Hepatocyte (in vitro differentiated cells): ENCODE results near the gene RAB11FIP3. TPM values are rescaled to one million over a fixed set of nuclear protein-coding genes. Genes with fewer than 3 reads are reported as not detected.

Experiments used
- DNase-seq: peaks from one replicate; pipeline ENCODE4 v3.0.0-alpha.2; 2016; ENCODE audit warnings: low spot score
- H2AFZ ChIP-seq: fragments of 200-600 bp; sonication (generic); 2 replicates; pipeline ENCODE4 v1.6.0; 2016; ENCODE audit warnings: antibody characterized with exemption, mild to moderate bottlenecking
- H3K27ac ChIP-seq: fragments of 200-600 bp; sonication (generic); 2 replicates; pipeline ENCODE4 v1.5.1; 2016; ENCODE audit warnings: mild to moderate bottlenecking
- H3K27me3 ChIP-seq: fragments of 200-600 bp; sonication (generic); 2 replicates; pipeline ENCODE4 v1.6.1; 2016
- H3K36me3 ChIP-seq: fragments of 200-600 bp; sonication (generic); replicated peaks from 2 replicates; pipeline ENCODE4 v1.5.1; 2016; ENCODE audit warnings: low read depth; ENCODE audit not compliant: insufficient read depth
- H3K4me1 ChIP-seq: fragments of 200-600 bp; sonication (generic); 2 replicates; pipeline ENCODE4 v1.5.1; 2016; ENCODE audit warnings: mild to moderate bottlenecking, moderate library complexity; ENCODE audit not compliant: insufficient read depth
- H3K4me2 ChIP-seq: fragments of 200-600 bp; sonication (generic); 2 replicates; pipeline ENCODE4 v1.6.0; 2016
- H3K4me3 ChIP-seq: fragments of 200-600 bp; sonication (generic); 2 replicates; pipeline ENCODE4 v1.5.1; 2016; ENCODE audit warnings: mild to moderate bottlenecking
- H3K79me2 ChIP-seq: fragments of 200-600 bp; sonication (generic); 2 replicates; pipeline ENCODE4 v1.6.0; 2017; ENCODE audit warnings: mild to moderate bottlenecking
- H3K9me2 ChIP-seq: fragments of 200-600 bp; sonication (generic); replicated peaks from 2 replicates; pipeline ENCODE4 v1.6.0; 2017; ENCODE audit warnings: mild to moderate bottlenecking; ENCODE audit not compliant: insufficient read depth
- H3K9me3 ChIP-seq: fragments of 200-600 bp; sonication (generic); 2 replicates; pipeline ENCODE4 v1.5.1; 2016; ENCODE audit warnings: low read depth, mild to moderate bottlenecking
- H4K20me1 ChIP-seq: fragments of 200-600 bp; sonication (generic); 2 replicates; pipeline ENCODE4 v1.6.0; 2016; ENCODE audit warnings: mild to moderate bottlenecking; ENCODE audit not compliant: insufficient read depth, poor library complexity, severe bottlenecking
- CTCF ChIP-seq: fragments of 200-600 bp; sonication (generic); IDR thresholded peaks from 2 replicates; pipeline ENCODE4 v1.5.1; 2016; ENCODE audit warnings: antibody characterized with exemption, mild to moderate bottlenecking; ENCODE audit not compliant: poor library complexity
- EZH2 ChIP-seq: fragments of 200-600 bp; sonication (generic); IDR thresholded peaks from 2 replicates; pipeline ENCODE4 v1.6.1; 2016; ENCODE audit warnings: antibody characterized with exemption, mild to moderate bottlenecking, borderline replicate concordance
- EZH2phosphoT487 ChIP-seq: fragments of 200-600 bp; sonication (generic); IDR thresholded peaks from one replicate; pipeline ENCODE4 v1.6.1; 2018; ENCODE audit warnings: antibody characterized with exemption, mild to moderate bottlenecking, low read depth, moderate library complexity; ENCODE audit not compliant: unreplicated experiment, severe bottlenecking
- WGBS: methylation state at CpG from one replicate; pipeline ENCODE4 v1.1.6; 2016; ENCODE audit warnings: low lambda C conversion rate; ENCODE audit errors: missing lambda C conversion rate; 5-methylcytosine and 5-hydroxymethylcytosine counted together
- microRNA-seq: library from miRNA; unstranded; fragments of <30 nt; microRNA quantifications from one replicate; pipeline ENCODE4, GENCODE V29; 2017
- polyA plus RNA-seq: library from polyadenylated mRNA; unstranded; fragments of >200 nt; fragmentation: Nextera tagmentation; extraction: Ambion mirVana; gene quantifications from 2 replicates; pipeline ENCODE4 v1.2.1, GENCODE V29; 2016
- small RNA-seq: library from RNA; depleted of rRNA; stranded (forward); fragments of <200 nt; gene quantifications from one replicate; pipeline ENCODE3, GENCODE V24; 2014
- total RNA-seq: library from RNA; depleted of rRNA; stranded (reverse); fragments of >200 nt; gene quantifications from 2 replicates; pipeline ENCODE4 v1.2.3, GENCODE V29; 2014

The RAB11FIP3 gene
- total and polyA plus RNA-seq, 2 experiments from 2014 or later, result 47.3 to 72.8 TPM

GRCh38 chr16:568401-569258 lies 143.2 kb downstream of the RAB11FIP3 start:
- H2AFZ ChIP-seq, result no peak overlapping the region

DNA sequence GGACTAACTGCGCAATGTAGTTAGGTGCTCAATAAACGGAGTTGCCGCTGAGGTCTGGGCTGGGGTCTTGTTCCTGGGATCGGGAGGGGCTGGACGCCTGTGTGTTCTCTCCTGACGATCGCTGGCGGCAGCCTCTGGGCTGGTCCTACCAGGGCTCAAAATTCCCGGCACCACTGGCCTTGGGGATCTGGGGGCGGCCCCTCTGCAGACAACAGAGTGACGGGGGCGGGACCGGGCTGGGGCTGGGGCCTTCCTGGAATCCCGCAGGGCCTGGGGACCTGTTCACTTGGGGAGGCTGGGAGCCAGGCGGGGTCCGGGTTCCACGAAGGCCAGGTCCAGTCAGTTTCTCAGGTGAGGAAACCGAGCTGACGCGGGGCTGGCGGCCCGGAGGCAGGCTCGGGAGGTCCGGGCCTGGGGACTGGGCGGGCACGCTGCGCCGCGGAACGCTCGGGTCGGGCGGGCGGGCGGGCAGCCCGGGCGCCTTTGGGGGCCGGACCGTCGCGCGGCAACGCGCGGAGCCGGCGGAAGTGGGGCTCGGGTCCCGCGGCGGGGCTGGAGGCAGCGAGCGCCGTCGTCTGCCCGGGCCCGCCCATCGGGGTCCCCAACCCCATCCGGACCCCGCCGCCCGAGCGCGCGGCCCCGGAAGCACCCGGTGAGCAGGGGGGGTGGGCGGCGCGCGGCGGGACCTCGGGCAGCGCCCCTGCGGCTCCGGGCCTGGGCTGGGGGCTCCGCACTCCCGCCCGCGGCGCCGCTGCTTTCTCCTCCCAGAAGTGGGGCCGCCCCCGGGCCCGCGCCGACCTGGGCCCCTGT lies 144.2 kb downstream of the RAB11FIP3 start, which contains the start of gene PIGQ:
TSS of gene PIGQ (plus strand) at position 524 of the 810 bp plus-strand sequence. CDS start 4,107 bp downstream, outside the sequence.
- Histone ChIP-seq H3K27me3 (no peaks in the 10 kb centered on the region), H3K79me2 (peaks cover 13% of the 10 kb centered on the region), H3K4me3 (peak within 1 kb of the TSS; percentile 91), H3K27ac (peak within 1 kb of the TSS; percentile 87), H2AFZ (peak within 1 kb of the TSS; percentile 68), H3K36me3 (no peaks in the 10 kb centered on the region), H3K4me2 (peak within 1 kb of the TSS; percentile 95), H4K20me1 (no peaks in the 10 kb centered on the region), H3K9me3 (no peaks in the 10 kb centered on the region), H3K9me2 (no peaks in the 10 kb centered on the region), H3K4me1 (peaks cover 38% of the 10 kb centered on the region)
- 6% methylated on average over 20 of the region's 87 CpGs for WGBS
- DNase-seq, result peak; percentile 83
- no peak for TF ChIP-seq CTCF
- no peak for TF ChIP-seq EZH2phosphoT487
- no peak for TF ChIP-seq EZH2

More at GRCh38 chr16:568401-569258, 143.2 kb downstream of the RAB11FIP3 start:
- H3K9me2 ChIP-seq, result no peaks in the 10 kb centered on the region
- WGBS, result 82% methylated on average over 11 of the region's 11 CpGs
- no peaks in the 10 kb centered on the region for H3K27me3 ChIP-seq
- no peak overlapping the region for H3K4me3 ChIP-seq
- H3K79me2 ChIP-seq, result peaks cover 13% of the 10 kb centered on the region
- H3K4me2 ChIP-seq, result peak overlapping the region; percentile 95
- H4K20me1 ChIP-seq, result no peaks in the 10 kb centered on the region
- TF ChIP-seq EZH2phosphoT487, result no peak
- no peak for TF ChIP-seq EZH2
- no peak for TF ChIP-seq CTCF
- no peaks in the 10 kb centered on the region for H3K36me3 ChIP-seq
- no peaks in the 10 kb centered on the region for H3K9me3 ChIP-seq
- peak overlapping the region; percentile 87 for H3K27ac ChIP-seq
- no peak for DNase-seq
- H3K4me1 ChIP-seq, result peaks cover 38% of the 10 kb centered on the region

Small RNAs within 50 kb of the gene (microRNA-seq; reads per million reads assigned to microRNA genes)
- 2.7 reads per million for gene MIR3176
- 2.7 reads per million for gene MIR5587

Small RNAs within 50 kb of the gene (small RNA-seq; reads per million reads assigned to genes)
- 0.40 reads per million, percentile 26 among the genes with 10 or more reads in this experiment for gene MIR3176
- 0.28 reads per million for gene MIR5587
- gene RF00019, result not detected
- gene Z98883.1, result not detected

Other genes with a start within 250 kb of the RAB11FIP3 start
- gene HBA1, start 249.0 kb upstream of the RAB11FIP3 start, total RNA-seq, result not detected in 2 replicates
- gene HBA1, start 249.0 kb upstream of the RAB11FIP3 start, polyA plus RNA-seq, result 1.9 TPM in 1 of 2 replicates, not detected in the other
- not detected in 2 replicates for gene HBQ1, start 245.2 kb upstream of the RAB11FIP3 start, total RNA-seq
- gene HBQ1, start 245.2 kb upstream of the RAB11FIP3 start, polyA plus RNA-seq, result 0.30 TPM in 1 of 2 replicates, not detected in the other
- gene LUC7L, start 196.2 kb upstream of the RAB11FIP3 start, total RNA-seq, result 74.1 and 75.4 TPM in 2 replicates
- gene LUC7L, start 196.2 kb upstream of the RAB11FIP3 start, polyA plus RNA-seq, result 75.2 and 88.1 TPM in 2 replicates
- gene FAM234A, start 190.8 kb upstream of the RAB11FIP3 start, total RNA-seq, result 37.6 and 84.1 TPM in 2 replicates
- gene FAM234A, start 190.8 kb upstream of the RAB11FIP3 start, polyA plus RNA-seq, result 96.5 and 106 TPM in 2 replicates
- 0.04 and 0.57 TPM in 2 replicates for gene RGS11, start 149.7 kb upstream of the RAB11FIP3 start, total RNA-seq
- 0.93 and 3.4 TPM in 2 replicates for gene RGS11, start 149.7 kb upstream of the RAB11FIP3 start, polyA plus RNA-seq
- gene ARHGDIG, start 145.1 kb upstream of the RAB11FIP3 start, total RNA-seq, result 0.48 TPM in 1 of 2 replicates, not detected in the other
- 1.0 and 1.1 TPM in 2 replicates for gene ARHGDIG, start 145.1 kb upstream of the RAB11FIP3 start, polyA plus RNA-seq
- gene PDIA2, start 142.5 kb upstream of the RAB11FIP3 start, total RNA-seq, result 0.08 TPM in 1 of 2 replicates, not detected in the other
- gene PDIA2, start 142.5 kb upstream of the RAB11FIP3 start, polyA plus RNA-seq, result 0.47 and 1.0 TPM in 2 replicates
- gene AXIN1, start 72.9 kb upstream of the RAB11FIP3 start, total RNA-seq, result 22.5 and 27.2 TPM in 2 replicates
- gene AXIN1, start 72.9 kb upstream of the RAB11FIP3 start, polyA plus RNA-seq, result 16.1 and 22.5 TPM in 2 replicates
- 80.0 and 88.1 TPM in 2 replicates for gene MRPL28, start 55.1 kb upstream of the RAB11FIP3 start, total RNA-seq
- gene MRPL28, start 55.1 kb upstream of the RAB11FIP3 start, polyA plus RNA-seq, result 126 and 144 TPM in 2 replicates
- gene PGAP6, start 43.7 kb upstream of the RAB11FIP3 start, total RNA-seq, result 130 and 133 TPM in 2 replicates
- 205 and 229 TPM in 2 replicates for gene PGAP6, start 43.7 kb upstream of the RAB11FIP3 start, polyA plus RNA-seq
- gene NME4, start 28.4 kb upstream of the RAB11FIP3 start, total RNA-seq, result 168 and 227 TPM in 2 replicates
- 543 and 611 TPM in 2 replicates for gene NME4, start 28.4 kb upstream of the RAB11FIP3 start, polyA plus RNA-seq
- 29.4 and 54.5 TPM in 2 replicates for gene DECR2, start 23.8 kb upstream of the RAB11FIP3 start, total RNA-seq
- gene DECR2, start 23.8 kb upstream of the RAB11FIP3 start, polyA plus RNA-seq, result 80.5 and 107 TPM in 2 replicates
- gene CAPN15, start 102.1 kb downstream of the RAB11FIP3 start, total RNA-seq, result 41.7 and 51.0 TPM in 2 replicates
- gene CAPN15, start 102.1 kb downstream of the RAB11FIP3 start, polyA plus RNA-seq, result 42.7 and 47.9 TPM in 2 replicates
- not detected in 2 replicates for gene PRR35, start 134.7 kb downstream of the RAB11FIP3 start, total RNA-seq
- gene PRR35, start 134.7 kb downstream of the RAB11FIP3 start, polyA plus RNA-seq, result not detected in 2 replicates
- 1.0 and 1.2 TPM in 2 replicates for gene NHLRC4, start 141.4 kb downstream of the RAB11FIP3 start, total RNA-seq
- gene NHLRC4, start 141.4 kb downstream of the RAB11FIP3 start, polyA plus RNA-seq, result 0.25 and 1.7 TPM in 2 replicates
- 26.7 and 30.0 TPM in 2 replicates for gene PIGQ, start 144.3 kb downstream of the RAB11FIP3 start, total RNA-seq
- 58.6 and 64.6 TPM in 2 replicates for gene PIGQ, start 144.3 kb downstream of the RAB11FIP3 start, polyA plus RNA-seq
- 28.4 and 30.2 TPM in 2 replicates for gene RAB40C, start 164.4 kb downstream of the RAB11FIP3 start, total RNA-seq
- gene RAB40C, start 164.4 kb downstream of the RAB11FIP3 start, polyA plus RNA-seq, result 30.8 and 32.7 TPM in 2 replicates
- 0.24 and 0.43 TPM in 2 replicates for gene WFIKKN1, start 205.3 kb downstream of the RAB11FIP3 start, total RNA-seq
- 0.88 and 2.1 TPM in 2 replicates for gene WFIKKN1, start 205.3 kb downstream of the RAB11FIP3 start, polyA plus RNA-seq
- 75.4 and 77.9 TPM in 2 replicates for gene METTL26, start 210.7 kb downstream of the RAB11FIP3 start, total RNA-seq
- 151 and 155 TPM in 2 replicates for gene METTL26, start 210.7 kb downstream of the RAB11FIP3 start, polyA plus RNA-seq
- gene MCRIP2, start 216.2 kb downstream of the RAB11FIP3 start, total RNA-seq, result 43.0 and 61.4 TPM in 2 replicates
- gene MCRIP2, start 216.2 kb downstream of the RAB11FIP3 start, polyA plus RNA-seq, result 95.2 and 100 TPM in 2 replicates
- gene WDR90, start 223.7 kb downstream of the RAB11FIP3 start, total RNA-seq, result 6.4 and 14.4 TPM in 2 replicates
- 25.1 and 30.3 TPM in 2 replicates for gene WDR90, start 223.7 kb downstream of the RAB11FIP3 start, polyA plus RNA-seq
- gene RHOT2, start 242.5 kb downstream of the RAB11FIP3 start, total RNA-seq, result 41.8 and 63.2 TPM in 2 replicates
- gene RHOT2, start 242.5 kb downstream of the RAB11FIP3 start, polyA plus RNA-seq, result 158 and 201 TPM in 2 replicates